Vagina (tissue), 2 donors: ENCODE measurements around the gene KCNN3. TPM values are rescaled to one million over a fixed set of nuclear protein-coding genes. Genes with fewer than 3 reads are reported as not detected.

Experiments
- DNase-seq, 2 donors: peaks; one replicate each; pipeline ENCODE4 v3.0.0-alpha.2; 2017; ENCODE audit errors: extremely low spot score in 2 of 2
- H3K27ac ChIP-seq: fragments of 200-600 bp; sonication (generic); one replicate; pipeline ENCODE4 v1.5.1; 2019
- H3K27me3 ChIP-seq: fragments of 200-600 bp; sonication (generic); one replicate; pipeline ENCODE4 v1.5.1; 2019
- H3K36me3 ChIP-seq, 2 donors: fragments of 200-600 bp; sonication (generic); one replicate each; pipeline ENCODE4 v1.5.1; 2017 to 2019
- H3K4me1 ChIP-seq: fragments of 200-600 bp; sonication (generic); one replicate; pipeline ENCODE4 v1.5.1; 2019
- H3K4me3 ChIP-seq, 2 donors: fragments of 200-600 bp; sonication (generic); 1 replicate in 1 of 2; 2 replicates in 1 of 2; pipeline ENCODE4 v1.5.1; 2016 to 2019
- H3K9me3 ChIP-seq: fragments of 200-600 bp; sonication (generic); one replicate; pipeline ENCODE4 v1.5.1; 2019
- CTCF ChIP-seq, 3 experiments: fragments of 450-650 bp in 2 of 3; fragments of 200-600 bp in 1 of 3; sonication (generic) in 1 of 3; IDR thresholded peaks; one replicate each; pipeline ENCODE4 v1.5.1; 2017 to 2019; ENCODE audit warnings: antibody characterized with exemption in 3 of 3, mild to moderate bottlenecking in 2 of 3, moderate library complexity in 2 of 3
- POLR2A ChIP-seq, 2 donors: fragments of 450-650 bp; IDR thresholded peaks; one replicate each; pipeline ENCODE4 v1.6.1; 2017; ENCODE audit warnings: antibody characterized with exemption in 2 of 2, mild to moderate bottlenecking in 2 of 2, moderate library complexity in 2 of 2
- POLR2AphosphoS5 ChIP-seq, 2 donors: sonication (generic); formaldehyde crosslinking; IDR thresholded peaks; one replicate each; pipeline ENCODE4 v1.9.0; 2017; ENCODE audit warnings: antibody characterized with exemption in 2 of 2, mild to moderate bottlenecking in 2 of 2, low read depth in 1 of 2; ENCODE audit not compliant: insufficient read depth in 1 of 2
- intact Hi-C: fragments of 100-400 bp; cut with DNase I; formaldehyde crosslinking; loops from one replicate; pipeline ENCODE4 v1.15.1; 2023
- total RNA-seq: library from RNA; depleted of rRNA; stranded (reverse); fragments of >200 nt; gene quantifications from one replicate; pipeline ENCODE4 v1.2.3, GENCODE V29; 2016

The KCNN3 gene
- total RNA-seq, 1 donor from 2014 or later: 7.4 TPM

GRCh38 chr1:154857441-154858215, 12.5 kb downstream of the KCNN3 start:
- Histone ChIP-seq H3K27me3 (no peaks in the 10 kb centered on the region), H3K4me3 (no peak overlapping the region), H3K4me1 (no peaks in the 10 kb centered on the region), H3K9me3 (no peaks in the 10 kb centered on the region), H3K27ac (no peak overlapping the region), H3K36me3 (no peaks in the 10 kb centered on the region)
- DNase-seq: no peak
- intact Hi-C loops: no loop called here
- TF ChIP-seq POLR2AphosphoS5 (IDR thresholded peaks at IDR 0.05; ENCODE audit: insufficient read depth in 1 of 2, low read depth in 1 of 2) (no peak), POLR2A (IDR thresholded peaks at IDR 0.05) (no peak), CTCF (IDR thresholded peaks at IDR 0.05) (no peak)

DNA sequence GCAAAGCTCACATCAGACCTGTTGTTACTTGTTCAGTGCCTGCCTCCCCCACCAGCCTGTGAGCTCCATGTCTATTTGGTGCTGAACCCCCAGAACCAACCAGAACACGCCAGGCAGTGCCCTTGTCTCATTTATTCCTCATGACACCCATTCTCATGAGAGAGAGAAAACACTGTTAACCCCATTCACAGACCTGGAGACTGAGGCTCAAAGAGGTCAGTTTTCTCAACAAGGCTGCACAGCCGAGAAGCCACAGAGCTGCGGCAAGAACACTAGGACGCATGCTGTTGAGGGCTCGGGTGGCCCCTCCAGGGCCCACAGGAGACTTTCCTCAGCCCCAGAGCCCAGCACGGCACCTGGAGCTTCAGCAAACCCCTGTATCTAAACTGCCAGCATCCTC, 13.1 kb downstream of the KCNN3 start:
- Histone ChIP-seq H3K9me3 (no peaks in the 10 kb centered on the region), H3K4me1 (no peaks in the 10 kb centered on the region), H3K27ac (no peak overlapping the region), H3K27me3 (no peaks in the 10 kb centered on the region), H3K4me3 (no peak overlapping the region), H3K36me3 (no peaks in the 10 kb centered on the region)
- no peak for DNase-seq
- intact Hi-C loops: no loop called here
- no peak for TF ChIP-seq POLR2AphosphoS5 (IDR thresholded peaks at IDR 0.05; ENCODE audit: insufficient read depth in 1 of 2, low read depth in 1 of 2)
- no peak for TF ChIP-seq CTCF (IDR thresholded peaks at IDR 0.05)
- TF ChIP-seq POLR2A (IDR thresholded peaks at IDR 0.05): no peak

DNA sequence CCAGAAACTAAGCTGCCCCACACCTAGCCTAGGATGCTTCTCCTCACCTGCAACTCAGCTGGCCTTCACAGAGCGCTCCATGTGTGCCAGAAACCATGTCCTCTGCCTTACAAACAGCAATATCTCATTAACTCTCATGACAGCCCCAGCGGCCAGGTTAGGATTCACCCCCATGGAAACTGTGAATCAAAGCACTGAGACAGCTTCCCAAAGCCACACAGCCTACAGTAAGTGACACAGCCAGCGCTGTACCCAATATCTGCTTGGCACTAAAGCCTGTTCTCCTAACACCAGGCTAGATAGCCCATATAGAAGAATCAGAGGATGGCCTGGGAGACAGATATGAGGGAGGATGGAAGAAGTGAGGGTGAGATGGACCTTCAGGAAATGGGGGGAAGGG, 13.5 kb downstream of the KCNN3 start:
- Histone ChIP-seq H3K27me3 (no peaks in the 10 kb centered on the region), H3K4me1 (no peaks in the 10 kb centered on the region), H3K9me3 (no peaks in the 10 kb centered on the region), H3K4me3 (no peak overlapping the region), H3K36me3 (no peaks in the 10 kb centered on the region), H3K27ac (no peak overlapping the region)
- DNase-seq: no peak
- TF ChIP-seq POLR2A (IDR thresholded peaks at IDR 0.05) (no peak), POLR2AphosphoS5 (IDR thresholded peaks at IDR 0.05; ENCODE audit: insufficient read depth in 1 of 2, low read depth in 1 of 2) (no peak), CTCF (IDR thresholded peaks at IDR 0.05) (no peak)
- intact Hi-C loops: no loop called here

GRCh38 chr1:154856049-154856448, 14.0 kb downstream of the KCNN3 start:
- Histone ChIP-seq H3K9me3 (no peaks in the 10 kb centered on the region), H3K36me3 (no peaks in the 10 kb centered on the region), H3K4me3 (no peak overlapping the region), H3K4me1 (no peaks in the 10 kb centered on the region), H3K27ac (no peak overlapping the region), H3K27me3 (no peaks in the 10 kb centered on the region)
- no peak for TF ChIP-seq POLR2A (IDR thresholded peaks at IDR 0.05)
- TF ChIP-seq CTCF (IDR thresholded peaks at IDR 0.05): no peak
- TF ChIP-seq POLR2AphosphoS5 (IDR thresholded peaks at IDR 0.05; ENCODE audit: insufficient read depth in 1 of 2, low read depth in 1 of 2): no peak
- intact Hi-C loops: no loop called here
- no peak for DNase-seq

- Histone ChIP-seq H3K4me1 (no peaks in the 10 kb centered on the region), H3K27me3 (no peaks in the 10 kb centered on the region), H3K4me3 (no peak overlapping the region), H3K9me3 (no peaks in the 10 kb centered on the region), H3K36me3 (no peaks in the 10 kb centered on the region), H3K27ac (no peak overlapping the region)
- TF ChIP-seq POLR2A (IDR thresholded peaks at IDR 0.05) (no peak), CTCF (IDR thresholded peaks at IDR 0.05) (no peak), POLR2AphosphoS5 (IDR thresholded peaks at IDR 0.05; ENCODE audit: insufficient read depth in 1 of 2, low read depth in 1 of 2) (no peak)
- DNase-seq: no peak
- intact Hi-C loops: no loop called here
Observed at GRCh38 chr1:154855186-154855851, 14.8 kb downstream of the KCNN3 start.
